B cell (primary cell): ENCODE results near the gene PDZD2.

Source experiments
- EZH2 ChIP-seq: IDR thresholded peaks from 2 replicates; pipeline ENCODE4 v1.6.1; 2012; ENCODE audit warnings: borderline replicate concordance, low read depth, mild to moderate bottlenecking, moderate library complexity, low read length; ENCODE audit not compliant: insufficient read depth, poor library complexity, severe bottlenecking
- TF ChIP-seq, protein P1 (sequence below): fragments of 200-600 bp; IDR thresholded peaks from one replicate; pipeline ENCODE4 v1.8.0; 2022; ENCODE audit warnings: antibody characterized with exemption, mild to moderate bottlenecking

DNA sequence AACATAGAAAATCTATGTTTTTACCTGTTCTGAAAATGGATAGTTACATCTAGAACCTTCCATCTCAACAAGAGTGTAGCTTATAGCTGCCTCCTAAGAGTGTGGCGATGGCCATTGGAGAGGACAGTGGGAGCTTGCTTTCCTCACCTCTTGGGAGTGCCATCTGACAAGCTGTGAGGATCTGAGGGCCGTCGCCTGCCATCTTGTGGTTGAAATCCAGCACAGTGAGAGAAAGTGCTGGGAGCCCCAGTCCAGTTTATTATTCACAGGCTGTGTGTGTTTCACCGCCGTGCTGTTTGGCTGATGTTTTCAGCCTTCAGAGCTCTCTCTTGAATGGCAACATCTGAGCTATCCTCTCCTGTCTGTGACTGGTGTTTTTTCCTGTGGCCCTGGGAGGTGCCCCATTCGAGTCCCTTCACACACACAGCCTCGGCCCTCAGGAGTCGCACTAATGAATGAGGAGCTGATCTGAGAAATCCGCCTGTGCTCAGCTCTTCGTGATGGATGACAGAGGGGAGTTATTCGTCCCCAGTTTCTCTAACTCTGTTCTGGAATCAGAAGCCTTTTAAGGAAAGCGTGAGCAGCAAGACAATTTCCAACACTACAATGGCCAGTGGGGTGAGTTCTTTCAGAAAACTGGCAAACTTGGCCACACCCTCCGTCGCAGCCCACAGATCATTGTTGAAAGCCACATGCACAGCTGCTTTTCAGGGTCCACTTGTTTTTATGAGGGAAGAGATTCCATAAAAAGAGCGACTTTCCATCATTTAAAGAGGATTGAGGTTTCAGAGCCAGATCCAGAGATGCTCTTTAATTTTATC lies 170.3 kb downstream of the PDZD2 start:
- TF ChIP-seq, protein P1, sequence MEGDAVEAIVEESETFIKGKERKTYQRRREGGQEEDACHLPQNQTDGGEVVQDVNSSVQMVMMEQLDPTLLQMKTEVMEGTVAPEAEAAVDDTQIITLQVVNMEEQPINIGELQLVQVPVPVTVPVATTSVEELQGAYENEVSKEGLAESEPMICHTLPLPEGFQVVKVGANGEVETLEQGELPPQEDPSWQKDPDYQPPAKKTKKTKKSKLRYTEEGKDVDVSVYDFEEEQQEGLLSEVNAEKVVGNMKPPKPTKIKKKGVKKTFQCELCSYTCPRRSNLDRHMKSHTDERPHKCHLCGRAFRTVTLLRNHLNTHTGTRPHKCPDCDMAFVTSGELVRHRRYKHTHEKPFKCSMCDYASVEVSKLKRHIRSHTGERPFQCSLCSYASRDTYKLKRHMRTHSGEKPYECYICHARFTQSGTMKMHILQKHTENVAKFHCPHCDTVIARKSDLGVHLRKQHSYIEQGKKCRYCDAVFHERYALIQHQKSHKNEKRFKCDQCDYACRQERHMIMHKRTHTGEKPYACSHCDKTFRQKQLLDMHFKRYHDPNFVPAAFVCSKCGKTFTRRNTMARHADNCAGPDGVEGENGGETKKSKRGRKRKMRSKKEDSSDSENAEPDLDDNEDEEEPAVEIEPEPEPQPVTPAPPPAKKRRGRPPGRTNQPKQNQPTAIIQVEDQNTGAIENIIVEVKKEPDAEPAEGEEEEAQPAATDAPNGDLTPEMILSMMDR: no peak
- TF ChIP-seq EZH2: no peak
